Brain microvascular endothelial cell (primary cell): ENCODE measurements around the gene EHBP1L1.
"Not testable (repeated sequence)": the region's sequence is repeated elsewhere in the genome, so short reads cannot be mapped to it uniquely, and the experiment has no call there.

Source experiments
- DNase-seq: peaks from one replicate; pipeline ENCODE4 v3.0.0-alpha.2; 2020
- H3K27ac ChIP-seq: fragments of 250-450 bp; sonication (Bioruptor Pico); 2 replicates; pipeline ENCODE4 v1.5.1; 2020; ENCODE audit warnings: mild to moderate bottlenecking, moderate library complexity
- H3K27me3 ChIP-seq: fragments of 250-450 bp; sonication (Bioruptor Pico); replicated peaks from 2 replicates; pipeline ENCODE4 v1.5.1; 2020; ENCODE audit warnings: mild to moderate bottlenecking
- H3K36me3 ChIP-seq: fragments of 250-450 bp; sonication (Bioruptor Pico); replicated peaks from 2 replicates; pipeline ENCODE4 v1.5.1; 2020; ENCODE audit warnings: mild to moderate bottlenecking
- H3K4me3 ChIP-seq: 2 replicates; pipeline ENCODE4 v1.5.1; 2011; ENCODE audit warnings: low read depth, mild to moderate bottlenecking, control low read depth, low read length, moderate library complexity
- in situ Hi-C: cut with HindIII; loops from 2 replicates; pipeline ENCODE4 v1.10.0; 2017; ENCODE audit warnings: low sequenced_read_pairs, low pct_ligation_motif_present
- TF ChIP-seq, protein P1 (sequence below): IDR thresholded peaks from 2 replicates; pipeline ENCODE4 v1.5.1; 2011; ENCODE audit warnings: low read depth, mild to moderate bottlenecking, moderate library complexity, low read length, control low read depth, inconsistent platforms; ENCODE audit errors: missing control alignments

Gene EHBP1L1

DNA sequence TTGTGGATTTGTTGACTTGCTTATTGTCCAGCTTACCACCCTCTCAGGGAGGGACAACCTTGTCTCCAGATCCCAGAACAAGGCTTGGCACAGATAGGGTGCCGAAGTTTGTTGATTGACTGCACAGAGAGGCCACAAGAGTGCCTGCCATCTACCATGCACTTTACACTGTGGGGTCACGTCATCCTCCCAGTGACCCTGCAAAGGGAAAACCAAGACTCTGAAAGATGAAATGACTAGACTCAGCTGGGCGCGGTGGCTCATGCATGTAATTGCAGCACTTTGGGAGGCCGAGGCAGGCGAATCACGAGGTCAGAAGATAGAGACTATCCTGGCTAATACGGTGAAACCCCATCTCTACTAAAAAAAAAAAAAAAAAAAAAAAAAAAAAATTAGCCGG is 13.1 kb upstream of the EHBP1L1 start:
- H3K27me3 ChIP-seq, result no peaks in the 10 kb centered on the region
- TF ChIP-seq, protein P1, sequence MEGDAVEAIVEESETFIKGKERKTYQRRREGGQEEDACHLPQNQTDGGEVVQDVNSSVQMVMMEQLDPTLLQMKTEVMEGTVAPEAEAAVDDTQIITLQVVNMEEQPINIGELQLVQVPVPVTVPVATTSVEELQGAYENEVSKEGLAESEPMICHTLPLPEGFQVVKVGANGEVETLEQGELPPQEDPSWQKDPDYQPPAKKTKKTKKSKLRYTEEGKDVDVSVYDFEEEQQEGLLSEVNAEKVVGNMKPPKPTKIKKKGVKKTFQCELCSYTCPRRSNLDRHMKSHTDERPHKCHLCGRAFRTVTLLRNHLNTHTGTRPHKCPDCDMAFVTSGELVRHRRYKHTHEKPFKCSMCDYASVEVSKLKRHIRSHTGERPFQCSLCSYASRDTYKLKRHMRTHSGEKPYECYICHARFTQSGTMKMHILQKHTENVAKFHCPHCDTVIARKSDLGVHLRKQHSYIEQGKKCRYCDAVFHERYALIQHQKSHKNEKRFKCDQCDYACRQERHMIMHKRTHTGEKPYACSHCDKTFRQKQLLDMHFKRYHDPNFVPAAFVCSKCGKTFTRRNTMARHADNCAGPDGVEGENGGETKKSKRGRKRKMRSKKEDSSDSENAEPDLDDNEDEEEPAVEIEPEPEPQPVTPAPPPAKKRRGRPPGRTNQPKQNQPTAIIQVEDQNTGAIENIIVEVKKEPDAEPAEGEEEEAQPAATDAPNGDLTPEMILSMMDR, result no peak
- in situ Hi-C loops, result no loop called here
- H3K27ac ChIP-seq, result no peak overlapping the region
- no peaks in the 10 kb centered on the region for H3K36me3 ChIP-seq
- no peak overlapping the region for H3K4me3 ChIP-seq
- DNase-seq, result no peak

DNA sequence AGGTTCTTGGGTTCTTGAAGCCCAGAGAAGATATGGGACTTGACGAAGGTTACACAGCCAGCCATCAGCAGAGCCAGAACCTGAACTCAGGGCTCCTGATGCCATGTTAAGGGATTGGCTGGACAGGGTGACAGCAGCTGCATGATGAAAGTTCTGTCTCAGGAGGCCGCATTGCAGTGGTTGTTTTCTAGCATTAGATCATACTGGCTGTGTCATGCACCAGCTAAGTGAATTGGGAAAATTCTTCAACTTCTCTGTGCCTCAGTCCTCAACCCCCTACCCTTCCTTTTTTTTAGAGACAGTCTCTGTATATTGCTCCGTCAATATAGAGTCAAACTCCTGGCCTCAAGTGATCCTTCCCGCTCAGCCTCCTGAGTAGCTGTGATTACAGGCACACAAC is 12.3 kb upstream of the EHBP1L1 start:
- H3K27ac ChIP-seq, result no peak overlapping the region
- DNase-seq, result no peak
- no peaks in the 10 kb centered on the region for H3K27me3 ChIP-seq
- in situ Hi-C loops, result no loop called here
- TF ChIP-seq, protein P1, result no peak
- no peak overlapping the region for H3K4me3 ChIP-seq
- H3K36me3 ChIP-seq, result no peaks in the 10 kb centered on the region

DNA sequence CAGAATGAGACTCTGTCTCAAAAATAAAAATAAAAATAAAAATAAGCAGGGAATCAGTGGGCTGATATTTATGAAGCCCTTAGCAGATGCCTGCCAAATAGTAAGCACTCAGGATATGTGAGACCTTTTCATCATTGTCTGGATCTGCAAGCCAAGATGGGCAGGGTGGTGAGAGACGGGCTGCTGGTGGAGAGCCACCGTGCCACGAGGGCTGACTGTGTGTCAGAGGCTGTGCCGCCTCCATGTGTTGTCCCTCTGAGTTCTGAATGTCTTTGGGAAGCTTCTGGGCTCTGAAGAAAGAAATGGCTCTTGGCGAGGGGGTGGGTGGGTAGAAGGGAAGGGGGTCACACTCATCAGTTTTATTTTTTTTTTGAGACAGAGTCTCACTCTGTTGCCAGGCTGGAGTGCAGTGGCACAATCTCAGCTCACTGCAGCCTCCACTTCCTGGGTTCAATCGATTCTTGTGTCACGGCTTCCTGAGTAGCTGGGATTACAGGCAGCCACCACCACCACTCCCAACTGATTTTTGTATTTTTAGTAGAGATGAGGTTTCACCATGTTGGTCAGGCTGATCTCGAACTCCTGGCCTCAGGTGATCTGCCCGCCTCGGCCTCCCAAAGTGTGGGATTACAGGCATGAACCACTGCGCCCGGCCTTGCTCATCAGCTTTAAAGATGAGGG is 10.8 kb upstream of the EHBP1L1 start:
- H3K27me3 ChIP-seq, H3K27ac ChIP-seq, DNase-seq, H3K4me3 ChIP-seq, in situ Hi-C loops, H3K36me3 ChIP-seq: not testable (repeated sequence)

DNA sequence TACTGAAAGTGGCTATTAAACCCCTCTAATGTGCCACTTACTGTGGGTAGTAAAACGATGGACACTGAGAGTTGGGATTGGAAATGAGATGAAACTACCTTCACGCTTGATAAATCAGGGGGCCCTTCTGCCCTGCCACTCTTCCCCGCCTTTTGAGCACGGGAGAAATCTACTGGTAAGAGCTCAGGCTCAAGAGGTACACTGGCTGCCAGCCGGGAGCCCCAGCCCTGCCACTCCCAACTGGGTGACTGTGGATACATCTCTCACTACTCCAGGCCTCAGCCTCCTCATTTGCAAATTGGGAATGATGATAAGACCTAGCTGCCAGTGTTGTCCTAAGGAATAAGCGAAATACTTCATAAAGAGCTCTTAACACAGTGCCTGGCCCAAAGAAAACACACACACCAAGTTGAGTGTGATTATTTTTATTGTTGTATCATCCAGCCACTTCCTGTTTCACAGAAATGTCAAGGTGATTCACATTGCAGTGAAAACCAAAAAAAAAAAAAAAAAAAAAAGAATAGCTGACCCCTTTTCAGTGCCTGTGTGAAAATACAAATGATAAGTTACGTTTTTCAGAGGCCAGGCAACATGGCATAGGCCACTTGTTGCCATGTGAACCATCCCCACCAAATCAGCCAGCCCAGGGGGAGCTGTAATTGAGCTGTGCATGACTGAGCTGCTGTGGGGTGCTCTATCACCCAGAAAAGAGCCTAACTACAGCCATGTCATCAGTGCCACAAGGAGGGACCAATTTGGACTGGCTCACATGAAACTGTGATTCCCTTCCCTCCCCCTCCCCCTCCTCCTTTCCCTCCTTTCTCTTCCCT is 10.0 kb upstream of the EHBP1L1 start:
- no peak overlapping the region for H3K4me3 ChIP-seq
- in situ Hi-C loops, result no loop called here
- H3K36me3 ChIP-seq, result no peaks in the 10 kb centered on the region
- H3K27me3 ChIP-seq, result no peaks in the 10 kb centered on the region
- H3K27ac ChIP-seq, result peak overlapping the region; percentile 52
- TF ChIP-seq, protein P1, result no peak
- no peak for DNase-seq

DNA sequence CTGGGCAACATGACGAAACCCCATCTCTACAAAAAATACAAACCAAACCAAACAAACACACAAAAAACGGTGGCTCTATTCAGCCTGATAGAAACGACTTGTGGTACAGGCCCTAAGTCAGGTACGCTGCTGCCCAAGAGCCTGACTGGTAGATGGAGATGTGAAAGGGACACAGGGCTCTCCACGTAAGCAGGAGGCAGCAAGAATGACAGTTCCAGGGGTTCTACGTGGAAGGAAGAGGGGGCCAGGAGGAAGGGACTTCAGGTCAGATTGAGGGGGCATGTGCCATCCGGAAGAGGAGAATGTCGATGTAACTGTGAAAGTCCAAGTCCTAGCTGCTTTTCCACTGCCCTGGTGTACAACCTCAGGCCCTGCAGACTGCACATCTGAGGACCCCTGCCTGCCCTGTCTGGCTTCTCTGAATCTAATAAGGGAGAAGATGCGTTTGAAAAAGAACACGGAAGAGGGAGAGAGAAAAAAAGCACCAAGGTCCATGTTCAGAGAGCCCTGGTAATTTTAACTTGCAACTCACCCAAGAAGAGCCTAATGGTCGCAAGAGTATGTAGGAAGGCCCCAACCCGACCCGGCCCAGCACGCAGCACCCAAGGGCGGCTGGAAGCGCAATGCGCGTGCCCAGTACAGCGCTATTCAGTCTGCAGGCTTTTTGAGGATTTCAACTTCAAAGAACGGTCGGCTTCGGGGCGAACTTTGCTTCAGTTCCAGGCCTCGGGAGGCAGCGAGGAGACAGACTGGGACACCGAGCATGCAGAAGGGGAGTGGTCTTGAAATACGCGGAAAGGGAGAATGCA is 6.5 kb upstream of the EHBP1L1 start:
- Histone ChIP-seq H3K27me3 (no peaks in the 10 kb centered on the region), H3K36me3 (peaks cover 3% of the 10 kb centered on the region), H3K4me3 (peak overlapping the region; percentile 96), H3K27ac (peak overlapping the region; percentile 71)
- TF ChIP-seq, protein P1, result no peak
- in situ Hi-C loops, result no loop called here
- DNase-seq, result no peak
